ENCODE data around the gene MKRN2. TPM values are rescaled to one million over a fixed set of nuclear protein-coding genes. Genes with fewer than 3 reads are reported as not detected.

The MKRN2 gene
- total and polyA plus RNA-seq, 2 experiments from 2014 or later = 41.6 to 43.7 TPM

DNA sequence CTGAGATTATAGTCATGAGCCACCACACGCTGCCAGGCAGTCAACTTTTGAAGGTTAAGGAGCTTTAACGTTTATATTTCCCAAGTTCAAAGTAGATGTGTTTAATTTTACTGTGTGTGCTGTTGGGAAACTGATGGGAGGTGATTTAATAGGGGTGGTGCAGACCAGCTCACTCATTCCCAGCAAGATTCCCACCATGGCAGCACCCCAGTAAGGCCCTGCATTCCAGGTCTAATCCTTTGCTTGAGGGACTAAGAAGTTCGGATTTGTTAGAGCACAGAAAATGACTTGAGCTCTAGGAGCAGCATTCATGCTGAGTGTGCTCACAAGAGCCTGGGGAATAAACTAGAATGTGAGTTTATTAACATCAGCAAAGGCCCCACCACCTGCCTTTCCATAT, 47.4 kb upstream of the MKRN2 start:
- in situ Hi-C loops (cut with MboI) = no loop called here
- WGBS, 2 experiments (ENCODE audit: low coverage in 1 of 2, low lambda C conversion rate in 2 of 2, missing lambda C conversion rate in 2 of 2) = 48 to 59% methylated on average over 3 of the region's 3 CpGs
- Histone ChIP-seq H3K4me1 (ENCODE audit: insufficient read depth) (peaks cover 19% of the 10 kb centered on the region), H2AFZ (no peak overlapping the region), H3K9ac (no peak overlapping the region), H3K9me2 (ENCODE audit: insufficient read depth) (no peaks in the 10 kb centered on the region), H3K27ac (peak overlapping the region; percentile 86; the same call in 1 of the 2 replicates), H3K27me3 (replicated peaks; ENCODE audit: insufficient read depth) (no peaks in the 10 kb centered on the region), H3K36me3 (ENCODE audit: low read depth) (0 out of 2 replicates have a peak, but pooled peaks cover 1% of the 10 kb centered on the region), H3K9me3 (ENCODE audit: low read depth) (no peaks in the 10 kb centered on the region), H3K4me2 (ENCODE audit: unreplicated experiment) (no peak overlapping the region), H4K20me1 (ENCODE audit: insufficient read depth) (no peaks in the 10 kb centered on the region), H3F3A (ENCODE audit: insufficient read depth) (peaks cover 22% of the 10 kb centered on the region), H3K4me3 (no peak overlapping the region), H3K79me2 (ENCODE audit: insufficient read depth) (no peaks in the 10 kb centered on the region)
- DNase-seq = no peak
- no peak for TF ChIP-seq EZH2phosphoT487 (IDR thresholded peaks at IDR 0.05; ENCODE audit: insufficient read depth, low read depth)

DNA sequence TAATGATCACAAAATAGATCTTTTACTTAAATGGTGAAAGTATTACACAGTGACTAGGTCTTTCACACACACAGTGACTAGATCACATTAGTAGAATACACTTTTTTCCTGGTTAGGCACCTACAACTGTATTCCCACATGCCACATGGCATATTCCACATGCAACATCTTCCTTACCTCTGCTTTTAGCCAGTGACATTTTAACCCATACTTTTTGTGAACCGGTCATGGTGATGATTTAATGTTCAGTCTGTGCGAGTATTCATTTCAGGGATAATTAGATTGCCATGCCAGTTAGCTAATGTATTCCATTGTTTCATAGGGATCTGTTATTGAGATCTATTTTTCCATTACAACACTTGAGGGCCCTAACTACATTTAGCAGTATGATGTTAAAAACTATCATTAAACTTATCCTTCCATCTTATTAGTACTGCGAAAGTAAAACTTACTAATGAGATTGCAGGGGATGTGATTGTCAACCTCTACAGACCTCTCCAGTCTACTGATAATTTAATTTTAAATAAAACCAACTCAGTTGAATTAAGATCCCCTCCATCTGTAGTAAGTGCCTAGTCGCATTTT, 44.3 kb upstream of the MKRN2 start:
- H3K79me2 ChIP-seq (ENCODE audit: insufficient read depth) = no peaks in the 10 kb centered on the region
- H3K4me1 ChIP-seq (ENCODE audit: insufficient read depth) = peaks cover 13% of the 10 kb centered on the region
- H3K9me2 ChIP-seq (ENCODE audit: insufficient read depth) = no peaks in the 10 kb centered on the region
- no peak overlapping the region for H3K27ac ChIP-seq
- no peaks in the 10 kb centered on the region for H3K9me3 ChIP-seq (ENCODE audit: low read depth)
- peaks cover 16% of the 10 kb centered on the region for H3F3A ChIP-seq (ENCODE audit: insufficient read depth)
- TF ChIP-seq EZH2phosphoT487 (IDR thresholded peaks at IDR 0.05; ENCODE audit: insufficient read depth, low read depth) = no peak
- no peak for TF ChIP-seq EZH2 (IDR thresholded peaks at IDR 0.05; ENCODE audit: insufficient read depth, poor library complexity, severe bottlenecking)
- in situ Hi-C loops (cut with MboI) = no loop called here
- no peak for DNase-seq
- WGBS, 2 experiments (ENCODE audit: low coverage in 1 of 2, low lambda C conversion rate in 2 of 2, missing lambda C conversion rate in 2 of 2) = 82 to 88% methylated on average over 4 of the region's 4 CpGs
- H3K36me3 ChIP-seq (ENCODE audit: low read depth) = no peaks in the 10 kb centered on the region
- no peak overlapping the region for H3K9ac ChIP-seq
- H2AFZ ChIP-seq = no peak overlapping the region
- no peaks in the 10 kb centered on the region for H4K20me1 ChIP-seq (ENCODE audit: insufficient read depth)
- H3K27me3 ChIP-seq (replicated peaks; ENCODE audit: insufficient read depth) = no peaks in the 10 kb centered on the region
- H3K4me3 ChIP-seq = no peak overlapping the region
- H3K4me2 ChIP-seq (ENCODE audit: unreplicated experiment) = no peak overlapping the region

DNA sequence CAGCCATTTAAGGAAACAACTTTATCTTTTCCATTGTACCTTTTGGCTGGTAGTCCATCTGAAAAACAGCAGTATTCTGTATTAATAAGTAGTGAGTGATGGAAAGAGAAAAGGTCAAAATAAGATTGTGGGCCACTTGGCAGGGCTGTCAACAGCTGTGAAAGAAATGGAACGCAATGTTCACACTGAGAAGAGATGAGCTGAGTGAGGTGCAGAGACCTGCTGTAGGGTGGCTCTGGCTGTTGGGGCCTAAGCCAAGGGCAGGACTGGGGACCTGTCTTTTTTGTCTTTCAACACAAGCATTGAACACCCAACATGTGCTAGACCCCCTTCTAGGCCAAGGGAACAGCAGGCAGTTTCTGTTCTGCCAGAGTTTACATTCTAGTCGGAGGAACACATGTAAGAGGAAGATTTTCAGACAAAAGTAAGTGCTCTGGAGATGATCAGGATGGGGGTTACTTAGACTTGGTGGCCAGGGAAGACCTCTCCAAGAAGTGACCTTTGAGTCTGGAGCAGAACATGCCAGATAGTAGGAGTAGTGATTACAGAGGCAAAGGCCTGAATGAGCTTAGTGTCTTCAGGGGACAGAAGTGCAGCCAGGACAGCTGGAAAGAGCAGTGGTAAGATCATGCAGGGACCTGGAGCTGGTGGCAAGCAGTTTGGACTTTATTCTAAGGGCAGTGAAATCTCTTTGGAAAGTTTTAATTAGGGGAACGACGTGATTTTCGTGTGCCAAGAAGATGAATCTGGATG, 43.0 kb upstream of the MKRN2 start:
- Histone ChIP-seq H3F3A (ENCODE audit: insufficient read depth) (peaks cover 7% of the 10 kb centered on the region), H3K4me1 (ENCODE audit: insufficient read depth) (peaks cover 3% of the 10 kb centered on the region), H3K4me3 (no peak overlapping the region), H3K79me2 (ENCODE audit: insufficient read depth) (no peaks in the 10 kb centered on the region), H3K9me2 (ENCODE audit: insufficient read depth) (no peaks in the 10 kb centered on the region), H2AFZ (no peak overlapping the region), H3K27ac (no peak overlapping the region), H3K9me3 (ENCODE audit: low read depth) (no peaks in the 10 kb centered on the region), H3K9ac (no peak overlapping the region), H3K36me3 (ENCODE audit: low read depth) (no peaks in the 10 kb centered on the region), H3K4me2 (ENCODE audit: unreplicated experiment) (no peak overlapping the region), H3K27me3 (replicated peaks; ENCODE audit: insufficient read depth) (no peaks in the 10 kb centered on the region), H4K20me1 (ENCODE audit: insufficient read depth) (no peaks in the 10 kb centered on the region)
- TF ChIP-seq EZH2 (IDR thresholded peaks at IDR 0.05; ENCODE audit: insufficient read depth, poor library complexity, severe bottlenecking) = no peak
- TF ChIP-seq EZH2phosphoT487 (IDR thresholded peaks at IDR 0.05; ENCODE audit: insufficient read depth, low read depth) = no peak
- WGBS, 2 experiments (ENCODE audit: low coverage in 1 of 2, low lambda C conversion rate in 2 of 2, missing lambda C conversion rate in 2 of 2) = 95 to 97% methylated on average over 5 of the region's 5 CpGs
- in situ Hi-C loops (cut with MboI) = no loop called here
- DNase-seq = no peak

DNA sequence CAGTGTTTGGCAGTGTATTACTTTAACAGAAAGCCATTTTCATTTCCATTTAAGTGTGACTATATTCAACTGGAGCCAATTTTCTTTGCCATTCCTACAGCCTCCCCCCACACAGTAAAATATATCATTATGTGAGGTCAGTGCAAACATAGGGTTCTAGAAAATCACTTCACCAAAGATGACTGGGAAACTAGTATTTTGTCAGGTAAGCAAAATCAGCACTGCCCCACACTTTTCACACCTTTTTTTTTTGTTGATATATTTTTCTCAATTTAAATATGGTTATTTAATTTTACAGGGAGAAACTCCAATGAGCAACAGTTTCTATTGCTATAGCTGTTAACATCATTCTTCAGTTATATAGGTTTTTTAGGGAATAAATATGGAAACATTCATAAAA, 41.3 kb upstream of the MKRN2 start:
- Histone ChIP-seq H2AFZ (no peak overlapping the region), H3K9me2 (ENCODE audit: insufficient read depth) (no peaks in the 10 kb centered on the region), H3K9ac (no peak overlapping the region), H3K9me3 (ENCODE audit: low read depth) (no peaks in the 10 kb centered on the region), H3F3A (ENCODE audit: insufficient read depth) (no peaks in the 10 kb centered on the region), H3K4me1 (ENCODE audit: insufficient read depth) (no peaks in the 10 kb centered on the region), H4K20me1 (ENCODE audit: insufficient read depth) (no peaks in the 10 kb centered on the region), H3K27ac (no peak overlapping the region), H3K4me3 (no peak overlapping the region), H3K27me3 (replicated peaks; ENCODE audit: insufficient read depth) (no peaks in the 10 kb centered on the region), H3K36me3 (ENCODE audit: low read depth) (no peaks in the 10 kb centered on the region), H3K4me2 (ENCODE audit: unreplicated experiment) (no peak overlapping the region), H3K79me2 (ENCODE audit: insufficient read depth) (no peaks in the 10 kb centered on the region)
- DNase-seq = no peak
- in situ Hi-C loops (cut with MboI) = no loop called here
- TF ChIP-seq EZH2 (IDR thresholded peaks at IDR 0.05; ENCODE audit: insufficient read depth, poor library complexity, severe bottlenecking) = no peak
- no peak for TF ChIP-seq EZH2phosphoT487 (IDR thresholded peaks at IDR 0.05; ENCODE audit: insufficient read depth, low read depth)
